Kidney (tissue), 22 donors: Measurements from ENCODE around the gene STARD5. TPM values are rescaled to one million over a fixed set of nuclear protein-coding genes. Genes with fewer than 3 reads are reported as not detected.

Experiments
- DNase-seq, 5 donors: peaks; one replicate each; pipeline ENCODE4 v3.0.0-alpha.2; 2013 to 2020
- FAIRE-seq: peaks from 2 replicates; lab custom pipeline; 2012; peaks lifted over from hg19 to GRCh38; lab: Jason Lieb, UNC
- H3K27ac ChIP-seq, 2 donors: one replicate each; pipeline ENCODE4 v1.7.0; 2013; ENCODE audit warnings: low read depth in 2 of 2, low read length in 2 of 2, inconsistent platforms in 1 of 2
- H3K27me3 ChIP-seq: one replicate; pipeline ENCODE4 v1.7.1; 2013; ENCODE audit warnings: low read length, inconsistent platforms; ENCODE audit not compliant: control insufficient read depth, insufficient read depth
- H3K36me3 ChIP-seq, 3 donors: one replicate each; pipeline versions ENCODE4 v1.7.0 to v1.7.1; 2013; ENCODE audit warnings: low read length in 3 of 3, control low read depth in 1 of 3, inconsistent platforms in 1 of 3; ENCODE audit not compliant: insufficient read depth in 3 of 3, control insufficient read depth in 2 of 3
- H3K4me1 ChIP-seq, 3 donors: one replicate each; pipeline versions ENCODE4 v1.7.0 to v1.7.1; 2013; ENCODE audit warnings: low read length in 3 of 3, inconsistent platforms in 1 of 3, low read depth in 1 of 3; ENCODE audit not compliant: control insufficient read depth in 2 of 3, insufficient read depth in 2 of 3
- H3K4me3 ChIP-seq, 3 donors: one replicate each; pipeline versions ENCODE4 v1.7.0 to v1.8.1; 2013; ENCODE audit warnings: low read length in 3 of 3, control low read depth in 1 of 3, inconsistent platforms in 1 of 3
- H3K9ac ChIP-seq, 3 donors: one replicate each; pipeline versions ENCODE4 v1.7.0 to v1.7.1; 2013; ENCODE audit warnings: low read length in 3 of 3, control low read depth in 1 of 3, inconsistent platforms in 1 of 3
- H3K9me3 ChIP-seq, 3 donors: one replicate each; pipeline versions ENCODE4 v1.7.0 to v1.7.1; 2013; ENCODE audit warnings: low read length in 3 of 3, control low read depth in 1 of 3, inconsistent platforms in 1 of 3; ENCODE audit not compliant: control insufficient read depth in 2 of 3, insufficient read depth in 1 of 3
- CTCF ChIP-seq: IDR thresholded peaks from 3 replicates; pipeline ENCODE4 v1.5.1; 2012; ENCODE audit warnings: mild to moderate bottlenecking, moderate library complexity, borderline replicate concordance; ENCODE audit not compliant: insufficient read depth; ENCODE audit errors: extremely low read depth
- intact Hi-C: fragments of 100-400 bp; cut with DNase I; formaldehyde crosslinking; loops from one replicate; pipeline ENCODE4 v1.11.1; 2022
- long read RNA-seq, 10 donors: library from polyadenylated mRNA in 1 of 10; unstranded in 1 of 10; transcript quantifications; one replicate each; pipeline ENCODE4 v2.0.0 and lab custom pipeline, GENCODE V29; 2021 to 2026
- polyA plus RNA-seq: library from polyadenylated mRNA; stranded (reverse); fragments of 350-450 nt; fragmentation: Illumina TruSeq; extraction: RNeasy Lipid Tissue Mini Kit (QIAGEN cat#74804); gene quantifications from one replicate; pipeline ENCODE4 v1.2.3, GENCODE V29; 2014; ENCODE audit warnings: low read depth, low replicate concordance; ENCODE audit not compliant: insufficient read depth
- total RNA-seq: library from RNA; stranded (reverse); fragmentation: NEBNext Ultra II Directional; extraction: Animal tissue kit (Norgen Biotek cat#: 25700); gene quantifications from one replicate; pipeline ENCODE4 v1.2.1, GENCODE V29; 2021
- donor health status: control.
- donor health status: control.
- donor health status: control.
- donor health status: control.
- donor health status: control.
- donor health status: DM: yes; HTN: yes; CAD: no.
- donor health status: Normal renal cell carcinoma (clear cell type).

STARD5 gene
- 4.1 TPM for total RNA-seq
- 3.2 TPM for polyA plus RNA-seq
- long read RNA-seq, donor 1 = 0 reads
- long read RNA-seq, donor 2 = 0 reads
- long read RNA-seq, donor 3 = 0 reads
- long read RNA-seq, donor 4 = 0 reads
- long read RNA-seq, donor 5 = 0 reads
- long read RNA-seq, donor 6 = 0 reads
- long read RNA-seq, donor 7, full-length matches to known transcripts = 2 of 2 reads
- long read RNA-seq, donor 7, partial matches to known transcripts = 0 of 2 reads
- long read RNA-seq, donor 7, other reads (novel, unspliced or antisense) = 0 of 2 reads
- long read RNA-seq, donor 8 = 0 reads
- long read RNA-seq, donor 9, full-length matches to known transcripts = 1 of 1 reads
- long read RNA-seq, donor 9, partial matches to known transcripts = 0 of 1 reads
- long read RNA-seq, donor 9, other reads (novel, unspliced or antisense) = 0 of 1 reads
- long read RNA-seq, donor 10 = 0 reads

GRCh38 chr15:81323944-81324881, at the start of gene STARD5:
TSS of gene STARD5 (minus strand) at chr15:81324141. CDS start at chr15:81324099, 42 bp downstream.
- FAIRE-seq (peak; percentile 96), DNase-seq (peak; percentile 98 to 99 (median 98))
- Histone ChIP-seq H3K36me3 (no peaks in the 10 kb centered on the region), H3K9ac (peak within 1 kb of the TSS; percentile 49 to 82 (median 57)), H3K9me3 (no peaks in the 10 kb centered on the region), H3K4me3 (peak within 1 kb of the TSS; percentile 58 to 82 (median 76)), H3K4me1 (no peaks in the 10 kb centered on the region), H3K27me3 (no peaks in the 10 kb centered on the region), H3K27ac (no peak within 1 kb of the TSS)
- intact Hi-C loops = no loop called here
- no peak for TF ChIP-seq CTCF

- Histone ChIP-seq H3K4me1 (peaks cover 0 to 4% (median 0%) of the 10 kb centered on the region in 3 donors), H3K27me3 (no peaks in the 10 kb centered on the region), H3K36me3 (no peaks in the 10 kb centered on the region), H3K4me3 (no peak overlapping the region), H3K9ac (no peak overlapping the region), H3K9me3 (no peaks in the 10 kb centered on the region), H3K27ac (no peak overlapping the region)
- FAIRE-seq (no peak), DNase-seq (peak in 1 of 5 donors; percentile 6)
- intact Hi-C loops = no loop called here
- TF ChIP-seq CTCF = no peak
These were observed 49.2 kb upstream of the STARD5 start for GRCh38 chr15:81373176-81373575.

GRCh38 chr15:81372575-81372974, 48.6 kb upstream of the STARD5 start:
- peaks cover 0 to 4% (median 0%) of the 10 kb centered on the region in 3 donors for H3K4me1 ChIP-seq
- no peak overlapping the region for H3K9ac ChIP-seq
- FAIRE-seq (no peak), DNase-seq (peak in 2 of 5 donors; percentile 17 to 26)
- intact Hi-C loops = no loop called here
- H3K36me3 ChIP-seq = no peaks in the 10 kb centered on the region
- no peaks in the 10 kb centered on the region for H3K27me3 ChIP-seq
- no peak overlapping the region for H3K27ac ChIP-seq
- H3K9me3 ChIP-seq = no peaks in the 10 kb centered on the region
- no peak overlapping the region for H3K4me3 ChIP-seq
- TF ChIP-seq CTCF = no peak
